GM21515 (cell line): ENCODE results near the gene EHD2.
"Not testable (repeated sequence)": the region's sequence is repeated elsewhere in the genome, so short reads cannot be mapped to it uniquely, and the experiment has no call there.

ENCODE experiments used
- ATAC-seq: cut with Tn5 transposase; IDR thresholded peaks from one replicate; pipeline ENCODE4 v1.9.1; 2021; ENCODE audit not compliant: unreplicated experiment

EHD2 gene

GRCh38 chr19:47765523-47766358, 52.5 kb downstream of the EHD2 start:
- ATAC-seq, result no peak

DNA sequence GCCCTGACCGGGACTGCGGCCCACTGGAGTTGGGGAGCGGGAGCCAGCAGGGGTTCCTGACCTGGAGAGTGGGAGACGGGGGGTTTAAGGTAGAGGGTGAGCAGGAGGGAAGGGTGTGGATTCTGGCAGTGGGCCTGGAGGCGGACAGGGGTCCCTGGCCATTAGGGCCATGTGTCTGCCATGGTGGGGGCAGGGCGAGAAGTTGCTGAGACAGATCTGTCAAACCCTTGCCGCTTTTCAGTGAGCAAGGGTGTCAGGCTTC, 53.1 kb downstream of the EHD2 start:
- no peak for ATAC-seq

- ATAC-seq, result no peak
Observed at GRCh38 chr19:47766670-47767069, 53.4 kb downstream of the EHD2 start.

GRCh38 chr19:47767349-47767748, 54.1 kb downstream of the EHD2 start:
- no peak for ATAC-seq

DNA sequence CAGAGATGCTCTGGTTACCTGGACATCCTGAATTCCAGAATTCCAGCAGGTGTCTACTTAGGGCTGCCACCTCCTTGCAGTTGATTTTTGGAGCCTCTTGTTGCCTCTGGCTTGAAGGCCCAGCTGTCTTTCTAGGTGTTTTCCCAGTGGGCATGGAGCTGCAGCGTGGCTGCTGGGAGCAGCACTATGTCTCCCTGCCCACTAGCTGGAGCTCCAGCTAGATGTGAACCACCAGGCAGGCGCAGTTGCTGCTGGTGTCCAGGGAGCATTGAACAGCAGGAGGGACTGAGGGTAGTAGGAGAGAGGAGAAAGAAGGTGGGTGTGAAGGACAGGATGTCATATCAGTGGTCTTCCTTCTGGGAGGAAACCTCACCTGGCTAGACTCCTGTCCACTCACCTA, 55.4 kb downstream of the EHD2 start:
- ATAC-seq, result no peak

DNA sequence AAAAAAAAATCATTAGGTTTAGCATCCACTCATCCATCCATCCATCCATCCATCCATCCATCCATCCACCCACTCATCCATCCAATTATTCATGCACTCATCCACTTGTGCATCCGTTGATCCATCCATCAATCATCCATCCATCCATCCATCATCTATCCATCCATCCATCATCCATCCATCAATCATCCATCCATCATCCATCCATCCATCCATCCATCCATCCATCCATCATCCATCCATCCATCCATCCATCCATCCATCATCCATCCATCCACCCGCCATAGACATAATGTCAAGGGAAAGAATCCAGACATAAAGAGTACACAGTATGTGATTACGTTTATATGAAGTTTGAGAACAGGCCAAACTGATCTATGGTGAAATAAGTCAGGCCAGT, 56.3 kb downstream of the EHD2 start:
- no peak for ATAC-seq

GRCh38 chr19:47771291-47771690, 58.1 kb downstream of the EHD2 start:
- not testable (repeated sequence) for ATAC-seq

GRCh38 chr19:47776568-47776967, 63.3 kb downstream of the EHD2 start:
- ATAC-seq, result no peak

GRCh38 chr19:47777245-47778048, 64.2 kb downstream of the EHD2 start:
- not testable (repeated sequence) for ATAC-seq

GRCh38 chr19:47778049-47778953, 65.1 kb downstream of the EHD2 start, which contains the start of gene SELENOW:
SELENOW (plus strand) TSS chr19:47778703; CDS start chr19:47778786, 83 bp downstream.
- peak; percentile 79 for ATAC-seq

DNA sequence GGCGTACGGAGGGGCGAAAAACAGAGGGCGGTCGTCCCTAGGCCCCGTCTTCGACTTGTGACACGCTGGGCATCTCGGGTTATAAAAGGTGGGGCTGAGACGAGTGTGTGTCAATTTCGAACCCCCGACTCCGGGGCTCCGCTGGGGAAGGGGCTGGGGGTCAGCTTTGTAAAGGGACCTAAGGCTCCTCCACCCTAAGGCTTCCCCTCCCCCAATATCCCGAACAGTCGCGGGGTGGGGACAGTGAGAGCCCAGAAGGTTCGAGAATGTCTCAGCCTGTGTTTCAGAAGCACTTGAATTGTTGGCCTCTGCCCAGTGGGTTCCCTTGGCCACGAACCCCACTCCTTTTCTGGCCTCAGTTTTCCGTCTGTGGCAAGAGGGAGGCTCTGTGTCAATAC, 65.7 kb downstream of the EHD2 start:
- peak; percentile 6 for ATAC-seq

- no peak for ATAC-seq
Observed at GRCh38 chr19:47779524-47780214, 66.4 kb downstream of the EHD2 start.

GRCh38 chr19:47780215-47780551, 67.0 kb downstream of the EHD2 start:
- ATAC-seq, result no peak

DNA sequence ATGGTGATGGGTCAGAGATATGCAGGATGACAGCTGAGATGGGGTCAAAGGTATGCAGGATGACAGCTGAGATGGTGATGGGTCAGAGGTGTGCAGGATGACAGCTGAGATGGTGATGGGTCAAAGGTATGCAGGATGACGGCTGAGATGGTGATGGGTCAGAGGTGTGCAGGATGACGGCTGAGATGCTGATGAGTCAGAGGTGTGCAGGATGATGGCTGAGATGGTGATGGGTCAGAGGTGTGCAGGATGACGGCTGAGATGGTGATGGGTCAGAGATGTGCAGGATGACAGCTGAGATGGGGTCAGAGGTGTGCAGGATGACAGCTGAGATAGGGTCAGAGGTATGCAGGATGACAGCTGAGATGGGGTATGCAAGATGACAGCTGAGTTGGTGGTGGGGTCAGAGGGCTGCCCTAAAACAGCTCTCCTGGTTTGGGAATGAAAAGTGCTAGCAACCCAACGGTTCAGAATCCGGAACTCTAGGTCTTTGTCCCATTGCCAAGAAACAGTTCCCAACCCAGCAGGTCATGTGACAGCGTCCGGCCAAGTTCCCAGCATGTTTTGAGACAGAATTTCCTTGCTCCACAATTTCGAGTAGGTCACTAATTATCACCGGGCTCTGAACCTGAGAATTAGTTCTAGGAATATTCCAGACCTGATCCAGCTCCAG, 68.5 kb downstream of the EHD2 start:
- no peak for ATAC-seq

- no peak for ATAC-seq
Observed at GRCh38 chr19:47786566-47786965, 73.3 kb downstream of the EHD2 start.

DNA sequence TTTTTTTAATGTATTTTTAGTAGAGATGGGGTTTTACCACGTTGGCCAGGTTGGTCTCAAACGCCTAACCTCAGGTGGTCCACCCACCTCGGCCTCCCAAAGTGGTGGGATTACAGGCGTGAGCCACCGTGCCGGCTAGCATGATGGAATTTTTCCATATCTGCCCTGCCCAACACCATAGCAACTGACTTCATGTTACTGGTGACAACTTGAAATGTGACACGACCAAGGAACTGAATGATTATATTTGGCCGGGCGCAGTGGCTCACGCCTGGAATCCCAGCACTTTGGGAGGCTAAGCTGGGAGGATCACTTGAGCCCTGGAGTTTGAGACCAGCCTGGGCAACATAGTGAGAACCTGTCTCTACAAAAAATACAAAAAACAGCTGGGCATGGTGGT, 74.1 kb downstream of the EHD2 start:
- ATAC-seq, result not testable (repeated sequence)

- not testable (repeated sequence) for ATAC-seq
Observed at GRCh38 chr19:47789811-47790210, 76.6 kb downstream of the EHD2 start.

- ATAC-seq, result no peak
Observed at GRCh38 chr19:47790398-47790814, 77.2 kb downstream of the EHD2 start.

- ATAC-seq, result no peak
Observed at GRCh38 chr19:47792616-47793015, 79.4 kb downstream of the EHD2 start.
